ENCODE results near the gene MBD3.
"Not testable (repeated sequence)": the region's sequence is repeated elsewhere in the genome, so short reads cannot be mapped to it uniquely, and the experiment has no call there.

MBD3 gene, protein sequence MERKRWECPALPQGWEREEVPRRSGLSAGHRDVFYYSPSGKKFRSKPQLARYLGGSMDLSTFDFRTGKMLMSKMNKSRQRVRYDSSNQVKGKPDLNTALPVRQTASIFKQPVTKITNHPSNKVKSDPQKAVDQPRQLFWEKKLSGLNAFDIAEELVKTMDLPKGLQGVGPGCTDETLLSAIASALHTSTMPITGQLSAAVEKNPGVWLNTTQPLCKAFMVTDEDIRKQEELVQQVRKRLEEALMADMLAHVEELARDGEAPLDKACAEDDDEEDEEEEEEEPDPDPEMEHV

DNA sequence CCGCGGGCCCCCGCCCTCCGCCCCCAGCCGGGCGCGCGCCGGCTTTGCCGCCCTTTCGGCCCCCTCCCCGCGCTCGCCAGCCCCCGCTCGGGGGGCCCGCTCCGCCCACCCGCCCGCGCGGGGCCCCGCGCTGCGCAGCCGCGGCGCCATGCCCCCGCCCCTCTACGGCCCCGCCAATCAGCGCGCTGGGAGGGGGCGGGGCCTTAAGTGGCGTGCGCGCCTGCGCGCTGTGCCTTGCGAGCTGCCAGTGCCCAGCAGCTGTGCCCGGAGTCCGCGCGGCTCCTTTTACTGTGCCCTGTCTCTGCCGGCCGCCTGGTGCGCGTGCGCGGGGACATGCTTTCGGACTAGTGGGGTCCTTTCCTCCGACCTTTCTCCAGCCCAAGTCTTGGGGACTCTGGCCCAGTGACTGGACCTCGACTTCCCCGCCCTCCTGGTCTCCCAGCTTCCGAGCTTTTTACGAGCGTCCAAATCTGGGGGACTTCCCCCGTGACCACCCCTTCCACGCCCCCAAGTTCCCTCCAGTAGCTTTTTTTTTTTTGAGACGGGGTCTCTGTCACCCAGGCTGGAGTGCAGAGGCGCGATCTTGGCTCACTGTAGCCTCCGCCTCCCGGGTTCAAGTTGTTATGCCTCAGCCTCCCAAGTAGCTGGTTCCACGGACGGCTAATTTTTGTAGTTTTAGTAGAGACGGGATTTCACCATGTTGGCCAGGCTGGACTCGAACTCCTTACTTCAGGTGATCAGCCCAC, at the start of gene MBD3:
Gene MBD3, minus strand, starts transcription at position 111 of the 746 bp plus-strand sequence. CDS start 234 bp downstream, outside the sequence.
- peak; percentile 87 for DNase-seq

DNA sequence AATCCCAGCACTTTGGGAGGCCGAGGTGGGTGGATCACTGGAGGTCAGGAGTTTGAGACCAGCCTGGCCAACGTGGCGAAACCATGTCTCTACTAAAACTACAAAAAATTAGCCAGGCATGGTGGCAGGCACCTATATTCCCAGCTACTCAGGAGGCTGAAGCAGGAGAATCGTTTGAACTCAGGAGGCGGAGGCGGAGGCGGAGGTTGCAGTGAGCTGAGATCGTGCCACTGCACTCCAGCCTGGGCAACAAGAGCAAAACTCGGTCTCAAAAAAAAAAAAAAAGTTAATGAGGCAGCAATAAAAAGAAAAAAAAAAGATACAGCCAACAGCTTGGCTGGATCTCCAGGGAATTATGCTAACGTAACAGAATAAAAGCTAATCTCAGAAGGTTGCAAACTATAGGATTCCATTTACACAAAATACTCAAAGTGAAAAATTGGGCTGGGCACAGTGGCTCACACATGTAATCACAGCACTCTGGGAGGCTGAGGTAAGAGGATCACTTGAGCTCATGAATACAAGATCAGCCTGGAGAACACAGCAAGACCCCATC, 48.3 kb upstream of the MBD3 start:
- DNase-seq = not testable (repeated sequence)

DNA sequence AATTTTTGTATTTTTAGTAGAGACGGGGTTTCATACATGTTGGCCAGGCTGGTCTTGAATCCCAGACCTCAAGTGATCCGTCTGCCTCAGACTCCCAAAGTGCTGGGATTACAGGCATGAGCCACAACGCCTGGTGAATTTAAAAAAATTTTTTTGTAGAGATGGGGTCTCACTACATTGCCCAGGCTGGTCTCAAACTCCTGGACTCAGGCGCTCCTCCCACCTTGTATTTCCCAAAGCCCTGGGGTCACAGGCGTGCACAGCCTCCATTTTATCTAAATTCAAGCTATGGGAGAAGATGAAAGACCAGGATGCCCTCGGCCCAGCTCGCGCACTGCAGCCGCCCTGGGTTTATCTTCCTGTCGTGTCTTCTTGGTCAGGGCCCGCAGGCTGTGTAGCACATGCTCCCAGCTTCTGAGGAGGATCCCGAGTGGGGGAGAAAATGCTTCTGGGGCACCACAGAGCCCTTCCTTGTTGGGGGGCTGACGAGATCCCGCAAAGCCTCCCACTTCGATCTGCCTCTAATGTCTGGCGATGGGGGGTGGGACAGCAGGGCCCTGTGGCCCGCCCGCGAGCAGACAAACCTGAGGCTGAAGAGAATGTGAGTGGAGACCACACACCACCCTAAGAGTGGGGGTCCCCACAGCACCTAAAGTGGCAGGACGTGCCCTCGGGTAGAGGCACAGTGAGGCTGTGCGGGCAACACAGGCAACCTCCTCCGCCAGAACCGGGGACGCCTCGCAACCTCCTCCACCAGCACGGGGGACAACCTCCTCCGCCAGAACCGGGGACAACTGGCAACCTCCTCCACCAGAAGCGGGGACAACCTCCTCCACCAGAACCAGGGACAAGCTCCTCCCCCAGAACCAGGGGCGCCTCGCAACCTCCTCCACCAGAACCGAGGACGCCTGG, 43.9 kb upstream of the MBD3 start:
- DNase-seq = no peak

DNA sequence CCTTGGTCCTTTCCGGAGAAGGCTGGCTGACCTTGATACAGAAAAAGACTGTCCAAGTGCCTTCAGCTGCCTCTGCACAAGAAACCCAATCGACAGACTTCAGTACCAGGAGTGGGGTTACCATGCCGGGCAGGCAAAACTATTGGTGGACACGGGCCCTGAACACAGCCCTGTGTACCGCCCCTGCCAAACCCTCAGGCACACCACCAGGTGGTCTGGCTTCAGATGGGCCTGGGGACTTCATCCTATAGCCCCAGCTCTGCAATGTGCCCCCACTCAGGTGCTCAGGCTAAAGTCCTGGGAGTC, 42.2 kb upstream of the MBD3 start:
- no peak for DNase-seq

DNA sequence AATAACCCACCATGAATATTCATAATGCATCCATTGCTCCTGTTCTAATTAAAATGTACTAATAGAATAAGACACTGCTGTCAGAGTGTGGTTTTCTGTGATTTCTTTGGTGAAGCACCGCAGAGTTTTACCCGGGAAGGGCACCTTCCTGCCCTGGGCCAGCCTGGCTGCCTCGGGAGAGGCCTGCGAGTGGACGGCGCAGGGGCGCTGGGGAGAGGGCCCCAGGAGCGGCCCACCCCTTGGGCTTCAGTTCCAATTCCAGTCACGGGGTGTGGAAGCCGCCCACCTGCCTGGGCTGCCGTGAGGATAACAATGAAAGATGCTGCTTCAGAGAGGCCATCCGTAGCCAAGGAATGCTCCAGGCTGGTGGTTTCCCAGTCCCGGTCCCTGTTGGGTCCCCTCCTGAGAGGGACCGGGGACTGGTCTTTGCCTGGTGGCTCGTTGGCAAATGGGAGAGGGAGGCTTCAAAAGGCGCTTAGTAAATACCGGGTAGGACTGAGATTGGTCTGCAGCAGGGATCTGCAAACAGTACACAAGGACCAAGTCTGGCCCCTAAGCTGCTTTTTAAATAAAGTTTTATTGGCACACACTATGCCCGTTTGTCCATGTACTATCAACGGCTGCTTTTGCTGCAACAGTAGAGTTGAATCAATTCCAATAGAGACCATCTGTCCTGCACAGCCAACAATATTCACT, 41.7 kb upstream of the MBD3 start:
- DNase-seq = no peak

DNA sequence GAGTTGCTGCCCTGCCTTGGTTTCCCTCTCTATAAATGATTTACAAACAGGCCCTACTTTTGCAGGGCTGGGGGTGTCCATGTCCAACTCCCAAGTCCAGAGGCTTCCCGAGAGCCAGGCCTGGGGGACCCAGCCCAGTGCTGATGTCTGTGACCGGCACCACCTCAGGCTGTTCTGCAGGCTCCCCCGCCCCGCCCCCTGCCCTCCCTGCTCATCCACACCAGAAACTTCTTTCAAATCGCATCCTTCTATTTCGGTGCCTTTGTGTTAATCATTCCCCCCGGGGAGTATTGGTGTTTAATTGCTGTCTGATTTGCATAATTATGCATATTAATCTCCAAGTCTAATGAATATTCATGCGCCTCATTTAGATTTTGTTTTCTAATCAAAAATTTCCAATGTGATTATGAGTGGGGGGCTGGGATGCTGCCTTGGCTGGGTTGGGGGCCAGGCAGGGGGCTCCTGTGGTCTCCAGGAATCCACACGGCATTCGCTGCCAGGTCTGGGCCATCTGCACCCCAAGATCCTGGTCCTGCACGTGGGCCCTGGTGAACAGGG, 40.7 kb upstream of the MBD3 start:
- no peak for DNase-seq

DNA sequence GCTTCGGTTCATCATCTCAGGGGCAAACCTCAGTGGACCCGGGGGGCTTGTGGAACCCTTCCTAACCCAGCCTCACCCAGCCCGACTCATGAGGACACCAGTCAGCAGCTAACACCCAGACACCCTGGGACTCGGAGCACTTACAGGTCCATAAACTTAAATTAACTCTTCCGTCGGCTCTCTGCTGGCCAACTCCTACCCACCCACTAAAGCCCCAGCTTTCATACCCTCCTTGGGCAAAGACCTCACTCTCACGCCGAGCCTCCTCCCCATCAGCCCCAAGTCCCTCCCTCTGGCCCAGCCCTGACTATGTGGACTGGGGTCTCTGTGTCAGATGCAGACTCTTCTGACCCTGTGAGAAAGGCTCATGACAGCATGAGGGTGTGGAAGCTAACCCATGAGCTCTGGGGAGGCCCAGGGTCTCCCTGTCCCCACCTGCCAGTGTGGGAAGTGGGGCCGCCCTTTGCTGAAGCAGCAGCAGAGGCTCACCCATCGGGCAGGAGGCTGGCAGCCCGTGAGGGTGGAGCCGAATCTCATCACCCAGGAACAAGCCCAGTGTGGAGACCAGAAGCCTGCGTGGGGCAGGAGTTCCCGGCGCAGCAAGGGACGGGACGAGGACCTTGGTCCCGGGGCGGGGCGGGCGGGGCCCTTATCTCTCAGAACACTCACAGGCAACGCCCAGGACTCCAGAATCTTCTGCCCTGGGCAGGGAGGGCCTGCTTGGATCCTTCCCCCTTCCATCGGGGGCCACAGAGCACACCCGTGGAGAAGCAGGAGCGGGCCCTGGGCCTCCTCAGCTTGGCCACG, 40.0 kb upstream of the MBD3 start:
- no peak for DNase-seq

DNA sequence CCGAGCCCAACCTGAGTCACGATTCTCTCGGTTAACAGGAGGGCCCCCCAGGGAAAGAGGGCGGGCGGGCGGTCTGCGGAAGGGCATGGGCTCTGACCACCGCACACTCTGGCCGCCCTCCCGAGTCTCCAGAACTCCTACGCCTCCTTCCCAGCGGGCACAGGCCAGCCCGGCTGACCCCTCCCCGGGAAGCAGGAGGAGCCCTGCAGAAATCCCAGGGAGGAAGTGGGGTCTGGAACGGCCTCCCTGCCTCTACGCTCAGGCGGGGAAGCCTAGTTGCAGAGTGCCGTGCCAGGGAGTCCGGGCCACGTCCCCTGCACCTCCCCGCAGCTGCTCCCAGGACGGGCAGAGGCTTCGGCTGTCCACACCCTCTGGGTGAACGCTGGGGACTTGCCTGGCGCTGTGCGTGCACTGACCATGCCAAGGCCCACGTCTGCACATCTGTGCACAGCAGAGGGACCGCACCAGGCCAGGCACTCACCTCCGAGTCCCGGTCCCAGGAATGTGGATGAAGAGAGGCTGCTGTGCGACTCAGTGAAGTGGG, 39.0 kb upstream of the MBD3 start:
- DNase-seq = no peak

DNA sequence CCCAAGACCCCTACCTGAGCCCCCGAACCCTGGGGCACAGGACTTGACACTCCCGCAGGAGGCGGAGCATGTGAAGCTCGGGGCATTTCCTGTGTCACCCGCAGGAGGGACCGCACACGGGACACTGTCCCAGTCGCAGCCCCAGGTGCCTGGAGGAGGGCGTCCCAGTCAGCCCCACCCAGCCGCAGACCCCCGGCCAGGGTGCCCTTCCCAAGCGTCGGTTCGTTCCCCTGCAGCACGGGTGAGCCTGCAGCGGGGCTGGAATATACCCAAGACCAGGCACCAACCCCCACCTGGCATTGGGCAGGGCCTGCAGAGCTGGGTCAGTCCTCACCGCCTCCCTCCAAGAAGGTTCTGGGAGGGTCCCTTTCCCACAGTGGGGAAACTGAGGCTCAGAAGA, 38.1 kb upstream of the MBD3 start:
- DNase-seq = no peak

DNA sequence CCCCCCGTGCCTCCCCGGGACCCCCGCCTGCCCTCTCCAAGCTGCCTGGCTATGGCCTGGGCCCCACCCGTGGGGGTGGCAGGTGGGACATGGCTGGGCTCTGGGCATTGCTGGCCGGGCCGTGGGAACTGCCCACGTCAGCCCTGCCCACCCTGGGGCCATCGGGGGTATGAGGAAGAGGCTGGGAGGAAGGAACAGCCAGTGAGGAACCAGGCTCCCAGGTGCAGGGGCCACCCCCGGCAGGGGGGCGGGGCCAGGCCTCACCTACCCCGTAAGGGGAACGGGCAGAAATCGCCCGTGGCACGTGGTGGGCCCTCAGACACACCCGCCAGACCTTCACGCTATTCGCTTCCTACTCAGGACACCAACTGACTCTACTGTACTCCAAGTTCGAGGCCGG, 37.3 kb upstream of the MBD3 start:
- DNase-seq = no peak

DNA sequence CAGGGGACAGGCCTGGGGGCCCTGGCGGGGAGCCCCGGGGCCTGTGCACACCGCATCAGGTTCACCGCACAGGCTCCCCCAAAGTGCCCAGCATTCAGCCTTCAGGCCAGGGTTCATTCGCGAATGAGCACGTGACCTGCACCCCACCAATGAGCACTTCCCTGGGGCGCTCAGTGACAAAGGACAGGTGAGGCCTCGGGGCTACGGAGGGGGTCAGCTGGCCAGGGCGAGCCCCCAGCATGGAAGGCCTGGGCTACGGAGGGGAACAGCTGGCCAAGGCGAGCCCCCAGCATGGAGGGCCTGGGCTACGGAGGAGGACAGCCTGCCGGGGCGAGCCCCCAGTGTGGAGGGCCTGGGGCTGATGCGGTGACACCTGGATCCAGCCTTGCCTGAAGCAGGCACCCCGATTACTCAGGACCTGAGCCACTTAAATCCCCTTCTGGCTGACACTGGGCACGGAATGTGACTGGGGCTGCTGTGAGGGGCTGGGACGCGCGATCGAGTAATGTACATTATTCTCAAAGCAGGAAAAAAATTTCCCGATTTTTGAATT, 36.7 kb upstream of the MBD3 start:
- no peak for DNase-seq

DNA sequence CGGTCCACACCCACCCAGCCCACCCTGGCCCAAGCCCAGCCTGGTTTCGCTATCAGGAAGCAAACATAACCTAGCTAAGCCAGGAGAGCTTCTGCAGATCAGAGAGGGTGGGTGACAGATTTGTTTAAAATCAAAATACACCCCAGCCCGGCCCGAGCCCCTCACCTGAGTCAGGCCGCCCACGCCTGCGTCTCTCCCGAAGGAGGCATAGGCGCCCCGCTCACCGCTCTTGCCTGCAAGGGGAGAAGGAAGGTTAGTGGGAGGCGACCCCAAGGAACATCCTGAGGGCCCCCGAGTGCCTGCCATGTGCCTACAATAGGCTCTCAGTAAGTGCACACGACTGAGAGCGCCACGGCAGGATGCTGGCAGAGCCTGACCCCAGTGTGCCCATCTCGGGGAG, 34.5 kb upstream of the MBD3 start:
- DNase-seq = no peak

DNA sequence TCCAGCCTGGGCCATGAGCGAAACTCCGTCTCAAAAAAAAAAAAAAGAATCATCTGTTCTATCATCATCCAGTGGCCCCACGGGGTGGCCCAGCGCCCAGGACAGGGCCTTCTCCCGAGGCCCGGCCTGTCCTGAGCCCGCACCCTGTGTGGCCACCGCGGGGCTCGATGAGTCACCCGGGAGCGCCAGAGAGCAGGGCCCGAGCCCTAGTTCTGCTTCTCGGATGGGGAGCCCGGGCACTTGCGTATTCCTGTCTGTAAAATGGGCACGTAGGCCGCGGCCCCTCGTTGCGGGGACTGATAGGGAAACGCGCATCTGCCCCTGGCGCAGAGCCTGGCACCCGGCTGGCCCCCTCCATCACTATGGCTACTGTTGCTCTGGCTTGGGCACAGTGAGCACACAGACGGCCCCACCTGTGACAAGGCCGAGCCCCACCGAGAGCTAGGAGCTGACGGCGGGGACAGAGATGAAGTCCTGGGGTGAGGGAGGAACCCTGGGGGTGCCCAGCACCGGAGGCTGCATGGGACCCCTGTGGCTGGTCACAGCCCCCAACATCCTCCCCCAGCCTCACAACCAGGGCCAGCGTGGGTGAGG, 33.8 kb upstream of the MBD3 start:
- no peak for DNase-seq

DNA sequence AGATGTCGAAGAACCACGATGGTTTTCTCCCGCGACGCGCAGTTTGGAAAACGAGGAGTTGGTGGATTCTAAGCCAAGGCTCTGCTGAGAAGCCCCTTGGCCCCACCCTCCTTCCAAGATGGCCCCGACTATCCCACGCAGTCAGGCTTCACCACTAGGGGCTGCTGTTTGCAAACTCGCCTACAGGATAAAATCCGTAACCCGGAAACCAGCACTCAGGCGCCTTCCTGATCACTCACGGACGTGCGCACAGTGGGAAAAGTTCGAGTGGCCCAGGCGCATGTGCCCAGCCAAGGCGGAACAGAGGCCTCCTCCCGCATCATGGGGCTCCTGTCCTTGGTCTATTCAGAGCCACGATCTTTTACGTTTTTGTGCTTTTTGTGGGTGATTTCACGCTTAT, 31.8 kb upstream of the MBD3 start:
- DNase-seq = peak; percentile 56

DNA sequence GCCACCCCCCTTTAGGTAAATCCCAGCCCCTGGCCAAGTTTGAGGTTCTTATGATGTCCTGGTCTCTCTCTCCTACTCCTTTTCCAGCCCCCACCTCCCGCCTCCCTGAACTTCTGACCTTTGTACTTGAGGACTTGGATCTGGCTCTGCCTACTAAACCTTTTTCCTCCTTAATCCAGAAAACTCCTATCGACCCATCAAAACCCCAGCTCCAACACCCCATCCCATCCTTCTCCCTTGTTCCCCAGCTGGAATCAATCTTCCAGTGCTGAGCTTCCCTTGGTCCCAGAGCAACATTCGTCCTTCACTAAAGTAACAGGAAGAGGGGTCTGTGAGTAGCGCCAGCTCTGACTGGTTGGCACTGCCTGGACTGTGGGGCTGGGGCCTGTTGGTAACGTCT, 29.9 kb upstream of the MBD3 start:
- no peak for DNase-seq

DNA sequence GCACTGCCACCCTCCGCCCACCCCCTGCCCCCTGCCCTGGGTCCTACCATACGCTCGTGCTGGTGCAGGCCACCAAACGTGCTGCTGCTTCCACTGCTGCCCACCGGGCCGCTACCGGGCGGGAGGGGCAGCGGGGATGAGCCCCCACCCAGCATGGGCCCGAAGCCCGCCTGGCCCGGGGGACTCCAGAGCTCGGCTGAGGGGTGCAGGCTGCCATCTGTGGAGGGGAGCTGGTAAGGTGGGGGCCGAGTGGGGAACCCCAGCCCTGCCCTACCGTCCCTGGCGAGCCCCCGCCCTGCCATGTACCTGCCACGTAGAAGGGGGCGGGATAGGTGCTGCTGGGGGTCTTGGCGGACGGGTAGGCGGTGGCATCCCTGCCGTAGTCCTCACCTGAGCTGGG, 29.3 kb upstream of the MBD3 start:
- DNase-seq = no peak

DNA sequence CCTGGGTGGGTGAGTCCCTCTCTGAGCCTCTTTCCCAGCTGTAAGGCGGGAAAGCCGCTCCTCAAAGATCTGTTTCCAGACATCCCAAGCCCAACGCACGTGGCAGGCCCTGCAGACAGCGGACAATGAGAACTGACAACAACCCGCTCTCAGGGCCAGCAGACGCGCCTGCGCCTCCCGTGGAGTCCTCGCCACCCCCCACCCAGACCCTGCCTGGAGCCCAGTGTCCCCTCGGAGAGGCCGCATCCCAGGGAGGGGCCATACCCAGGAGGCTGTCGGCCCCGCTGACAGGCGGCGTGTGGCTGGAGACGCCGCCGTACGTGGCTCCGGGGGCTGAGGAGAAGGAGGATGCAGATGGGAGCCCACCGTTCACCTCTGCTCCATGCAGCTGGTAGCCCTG, 28.9 kb upstream of the MBD3 start:
- DNase-seq = no peak

DNA sequence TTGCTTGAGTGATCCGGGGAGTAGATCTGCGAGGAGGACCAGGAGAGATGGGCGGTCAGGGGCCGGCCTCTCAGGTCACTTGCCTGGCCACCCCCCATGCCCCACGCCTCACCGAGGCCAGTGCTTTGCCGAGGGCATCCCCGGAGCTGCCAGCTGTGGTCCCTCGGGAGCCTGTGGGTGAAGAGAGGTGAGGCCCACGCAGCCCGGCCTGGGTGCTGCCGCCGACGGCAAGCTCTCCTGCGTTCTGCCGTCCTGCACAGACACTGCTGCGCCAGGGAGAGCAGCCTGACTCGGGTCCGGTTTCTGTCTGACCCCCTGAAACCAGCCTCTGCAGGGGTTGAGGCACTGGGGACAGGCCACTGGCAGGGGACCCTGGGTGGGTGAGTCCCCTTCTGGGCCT, 28.4 kb upstream of the MBD3 start:
- no peak for DNase-seq

DNA sequence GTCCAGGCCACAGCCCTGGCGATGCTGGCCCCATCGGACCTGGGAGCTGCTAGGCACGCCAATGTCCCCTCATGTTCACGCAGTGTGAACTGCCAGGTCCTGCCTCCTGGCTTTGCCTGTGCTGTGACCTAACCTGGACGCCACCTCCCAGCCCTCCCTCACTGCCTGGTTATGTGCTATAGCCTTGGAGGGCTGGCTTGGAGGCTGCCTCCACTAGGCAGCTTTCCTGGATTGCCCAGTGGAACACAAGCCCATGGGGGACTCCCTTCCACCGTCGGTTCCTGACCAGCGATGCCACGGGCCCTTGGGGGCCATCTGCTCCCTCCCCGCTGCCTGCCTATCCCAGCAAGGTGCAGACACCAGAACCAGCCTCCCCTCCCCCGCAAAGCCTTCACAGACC, 27.8 kb upstream of the MBD3 start:
- DNase-seq = no peak

DNA sequence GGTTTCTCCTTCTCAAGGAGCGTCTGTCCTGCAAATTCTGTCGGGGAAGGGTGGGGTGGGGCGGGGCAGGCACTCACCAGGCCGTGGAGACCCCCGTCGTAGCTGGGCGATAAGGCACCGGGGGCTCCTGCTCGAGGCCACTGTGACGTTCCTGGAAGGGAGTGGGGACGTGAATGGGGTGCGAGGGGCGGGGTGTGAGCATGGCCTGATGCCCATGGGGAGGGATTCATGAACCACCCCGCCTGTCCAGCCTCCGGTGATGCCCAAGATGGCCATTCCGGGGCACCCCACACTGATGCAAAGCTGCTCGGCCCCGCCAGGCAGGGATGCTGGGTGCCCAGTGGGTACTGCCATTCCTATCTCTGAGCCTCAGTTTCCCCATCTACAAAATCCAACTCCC, 27.0 kb upstream of the MBD3 start:
- DNase-seq = no peak

DNA sequence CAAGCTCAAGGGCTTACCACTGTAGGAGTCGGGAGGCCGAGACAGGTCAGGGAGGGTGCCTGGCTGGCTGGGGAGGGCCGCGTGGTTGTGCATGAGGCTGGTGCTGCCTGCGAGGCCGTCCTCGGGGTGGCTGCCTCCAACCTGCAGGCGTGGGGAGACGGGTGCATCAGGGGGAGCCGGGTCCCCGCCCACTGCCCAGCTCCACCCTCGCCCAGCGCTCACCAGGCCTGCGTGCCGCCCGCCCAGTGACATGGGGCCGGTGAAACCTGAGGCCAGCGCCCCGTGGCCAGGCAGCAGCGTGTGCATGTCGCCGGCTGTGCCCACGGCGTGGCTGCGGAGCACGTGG, 26.4 kb upstream of the MBD3 start:
- DNase-seq = no peak
